PC-3 (cell line): ENCODE data around the gene PRRT4. TPM values are rescaled to one million over a fixed set of nuclear protein-coding genes. Genes with fewer than 3 reads are reported as not detected.
A peak's percentile ranks its signal among the peaks of the same experiment; 100 is the strongest.

Experiments
- ATAC-seq: fragments of 200-7000 bp; cut with Tn5 transposase; 2 replicates; pipeline ENCODE4 v1.9.1; 2020; ENCODE audit warnings: mild to moderate bottlenecking, moderate library complexity
- BruUV-seq: library from RNA; stranded (reverse); fragments of 400-500 nt; replicated peaks from 2 replicates; lab custom pipeline; 2021; lab: Mats Ljungman, UMichigan
- CTCF ChIA-PET: fragments of 300-600 bp; sonication (Branson Sonifier 250); formaldehyde crosslinking; loops from one replicate; lab custom pipeline; 2022; ENCODE audit warnings: antibody characterized with exemption; lab: Charles Lee
- POLR2A ChIA-PET: fragments of 300-600 bp; sonication (Branson Sonifier 250); formaldehyde crosslinking; loops from one replicate; lab custom pipeline; 2022; ENCODE audit warnings: antibody characterized with exemption; ENCODE audit not compliant: unreplicated experiment; lab: Charles Lee
- DNase-seq: peaks from one replicate; pipeline ENCODE4 v3.0.0-alpha.2; 2015
- H2AFZ ChIP-seq: fragments of 300-600 bp; sonication (generic); 2 replicates; pipeline ENCODE4 v1.6.0; 2016; ENCODE audit warnings: antibody characterized with exemption, low read length
- H3F3A ChIP-seq: fragments of 300-600 bp; sonication (generic); one replicate; pipeline ENCODE4 v1.6.0; 2017; ENCODE audit warnings: antibody characterized with exemption, low read length, control low read depth, mild to moderate bottlenecking; ENCODE audit not compliant: unreplicated experiment
- H3K27ac ChIP-seq: fragments of 300-600 bp; sonication (generic); 2 replicates; pipeline ENCODE4 v1.5.1; 2016; ENCODE audit warnings: mild to moderate bottlenecking, low read length
- H3K27me3 ChIP-seq: fragments of 300-600 bp; sonication (generic); 2 replicates; pipeline ENCODE4 v1.6.1; 2016; ENCODE audit warnings: low read length, mixed read lengths
- H3K36me3 ChIP-seq: fragments of 300-600 bp; sonication (generic); 2 replicates; pipeline ENCODE4 v1.6.1; 2016; ENCODE audit warnings: low read depth, mixed run types, low read length, mixed read lengths
- H3K4me1 ChIP-seq: fragments of 300-600 bp; sonication (generic); 2 replicates; pipeline ENCODE4 v1.5.1; 2016; ENCODE audit warnings: low read length; ENCODE audit not compliant: insufficient read depth
- H3K4me2 ChIP-seq: fragments of 300-600 bp; sonication (generic); 2 replicates; pipeline ENCODE4 v1.6.0; 2016; ENCODE audit warnings: low read length
- H3K4me3 ChIP-seq: fragments of 300-600 bp; sonication (generic); 2 replicates; pipeline ENCODE4 v1.5.1; 2016; ENCODE audit warnings: mild to moderate bottlenecking, low read length, mixed read lengths
- H3K79me2 ChIP-seq: fragments of 300-600 bp; sonication (generic); 2 replicates; pipeline ENCODE4 v1.6.1; 2017; ENCODE audit warnings: low read length, mixed read lengths
- H3K9ac ChIP-seq: fragments of 300-600 bp; sonication (generic); 2 replicates; pipeline ENCODE4 v1.6.0; 2016; ENCODE audit warnings: mild to moderate bottlenecking, low read length
- H3K9me2 ChIP-seq: fragments of 300-600 bp; sonication (generic); replicated peaks from 2 replicates; pipeline ENCODE4 v1.6.1; 2016; ENCODE audit warnings: mixed run types, low read length, mixed read lengths
- H3K9me3 ChIP-seq: fragments of 300-600 bp; sonication (generic); 2 replicates; pipeline ENCODE4 v1.6.1; 2016; ENCODE audit warnings: low read length, mixed read lengths
- H4K20me1 ChIP-seq: fragments of 300-600 bp; sonication (generic); 2 replicates; pipeline ENCODE4 v1.6.1; 2016; ENCODE audit warnings: low read length, mixed read lengths
- CTCF ChIP-seq: fragments of 300-600 bp; sonication (generic); conservative IDR thresholded peaks from 2 replicates; pipeline ENCODE4 v1.5.1; 2017; ENCODE audit warnings: antibody characterized with exemption, low read depth, mild to moderate bottlenecking, low read length
- EZH2 ChIP-seq: fragments of 300-600 bp; sonication (generic); IDR thresholded peaks from one replicate; pipeline ENCODE4 v1.6.1; 2017; ENCODE audit warnings: antibody characterized with exemption, mild to moderate bottlenecking, low read length; ENCODE audit not compliant: unreplicated experiment
- EZH2phosphoT487 ChIP-seq: fragments of 300-600 bp; sonication (generic); IDR thresholded peaks from 2 replicates; pipeline ENCODE4 v1.6.1; 2018; ENCODE audit warnings: mild to moderate bottlenecking, antibody characterized with exemption, low read length, borderline replicate concordance
- intact Hi-C: fragments of 100-400 bp; cut with micrococcal nuclease; formaldehyde crosslinking; loops from 2 replicates; pipeline ENCODE4 v1.9.0; 2023
- total RNA-seq: library from RNA; depleted of rRNA; stranded (reverse); fragments of >200 nt; gene quantifications from 2 replicates; pipeline ENCODE4 v1.2.3, GENCODE V29; 2014

PRRT4 gene
- total RNA-seq, 1 experiment from 2014 or later = 0.36 TPM

- no peaks in the 10 kb centered on the region for H3K4me1 ChIP-seq
- no peak overlapping the region for H3K4me3 ChIP-seq
- H3K36me3 ChIP-seq = peaks cover 62% of the 10 kb centered on the region
- H4K20me1 ChIP-seq = no peaks in the 10 kb centered on the region
- H3K9ac ChIP-seq = no peak overlapping the region
- H3K27ac ChIP-seq = no peak overlapping the region
- no peaks in the 10 kb centered on the region for H3K27me3 ChIP-seq
- ChIA-PET POLR2A (no interaction called here), CTCF (no interaction called here)
- H3K9me2 ChIP-seq = no peaks in the 10 kb centered on the region
- H3K9me3 ChIP-seq = no peaks in the 10 kb centered on the region
- no peaks in the 10 kb centered on the region for H3F3A ChIP-seq
- ATAC-seq (no peak), DNase-seq (no peak)
- TF ChIP-seq EZH2phosphoT487 (no peak), CTCF (no peak), EZH2 (no peak)
- BruUV-seq = no TSS peak
- no peak overlapping the region for H3K4me2 ChIP-seq
- intact Hi-C loops = loop anchor here (2.0 kb wide), 1 partner anchor 184 kb away; no protein-coding TSS in a partner anchor
- H2AFZ ChIP-seq = no peak overlapping the region
- no peaks in the 10 kb centered on the region for H3K79me2 ChIP-seq
Observed at GRCh38 chr7:128323040-128323439, 38.5 kb downstream of the PRRT4 start.

- no peaks in the 10 kb centered on the region for H3K9me2 ChIP-seq
- DNase-seq (peak; percentile 53), ATAC-seq (peak; percentile 92)
- no peaks in the 10 kb centered on the region for H3K4me1 ChIP-seq
- no peak overlapping the region for H3K27ac ChIP-seq
- no peaks in the 10 kb centered on the region for H4K20me1 ChIP-seq
- no peaks in the 10 kb centered on the region for H3K79me2 ChIP-seq
- H3K36me3 ChIP-seq = peaks cover 65% of the 10 kb centered on the region
- TF ChIP-seq EZH2phosphoT487 (no peak), CTCF (peak; percentile 58)
- H3K4me3 ChIP-seq = no peak overlapping the region
- ChIA-PET CTCF (interaction anchor here (0.6 kb wide), 2 partner anchors 37 to 75 kb away, joined by 3 read pairs; no protein-coding TSS in a partner anchor), POLR2A (no interaction called here)
- no TSS peak for BruUV-seq
- H3F3A ChIP-seq = no peaks in the 10 kb centered on the region
- intact Hi-C loops = loop anchor here (2.0 kb wide), 1 partner anchor 183 kb away; no protein-coding TSS in a partner anchor
- H3K27me3 ChIP-seq = no peaks in the 10 kb centered on the region
- H2AFZ ChIP-seq = no peak overlapping the region
- no peak overlapping the region for H3K4me2 ChIP-seq
- no peak overlapping the region for H3K9ac ChIP-seq
- H3K9me3 ChIP-seq = no peaks in the 10 kb centered on the region
Observed at GRCh38 chr7:128322040-128322643, 39.3 kb downstream of the PRRT4 start.

- H3K9ac ChIP-seq = no peak overlapping the region
- ATAC-seq = no peak
- H3K36me3 ChIP-seq = peaks cover 60% of the 10 kb centered on the region
- BruUV-seq = no TSS peak
- no peaks in the 10 kb centered on the region for H3K79me2 ChIP-seq
- intact Hi-C loops = no loop called here
- POLR2A ChIA-PET = no interaction called here
- H4K20me1 ChIP-seq = no peaks in the 10 kb centered on the region
- H3F3A ChIP-seq = no peaks in the 10 kb centered on the region
- no peak for DNase-seq
- H3K9me2 ChIP-seq = no peaks in the 10 kb centered on the region
- no peak overlapping the region for H3K27ac ChIP-seq
- H3K4me1 ChIP-seq = no peaks in the 10 kb centered on the region
- TF ChIP-seq EZH2 = no peak
- TF ChIP-seq CTCF = no peak
- TF ChIP-seq EZH2phosphoT487 = no peak
- H2AFZ ChIP-seq = no peak overlapping the region
- no peaks in the 10 kb centered on the region for H3K27me3 ChIP-seq
- no peak overlapping the region for H3K4me3 ChIP-seq
- H3K4me2 ChIP-seq = no peak overlapping the region
- CTCF ChIA-PET = no interaction called here
- no peaks in the 10 kb centered on the region for H3K9me3 ChIP-seq
Observed at GRCh38 chr7:128321044-128321422, 40.5 kb downstream of the PRRT4 start.
